H1 (cell line): Measurements from ENCODE around the gene HBEGF. TPM values are rescaled to one million over a fixed set of nuclear protein-coding genes. Genes with fewer than 3 reads are reported as not detected.

Experiments
- CTCF ChIA-PET: fragments of 300-600 bp; sonication (Branson Sonifier 250); formaldehyde crosslinking; loops from one replicate; lab custom pipeline; 2021; ENCODE audit not compliant: partially characterized antibody; lab: Charles Lee
- POLR2A ChIA-PET: fragments of 300-600 bp; sonication (Branson Sonifier 250); formaldehyde crosslinking; loops from one replicate; lab custom pipeline; 2021; ENCODE audit warnings: inconsistent platforms; ENCODE audit not compliant: partially characterized antibody; lab: Charles Lee
- DNase-seq, 2 experiments: peaks; one replicate each; pipeline versions ENCODE4 v3.0.0 to v3.0.0-alpha.2; 2010 to 2022; ENCODE audit warnings: low spot score in 2 of 2, low read depth in 1 of 2, mixed read lengths in 1 of 2
- FAIRE-seq: peaks from 2 replicates; lab custom pipeline; 2011; peaks lifted over from hg19 to GRCh38; lab: Jason Lieb, UNC
- H2AFZ ChIP-seq: 2 replicates; pipeline ENCODE4 v1.8.1; 2012; ENCODE audit warnings: low read length, inconsistent platforms
- H2AK5ac ChIP-seq: 2 replicates; pipeline ENCODE4 v1.6.1; 2013; ENCODE audit warnings: low read depth, low read length
- H2BK120ac ChIP-seq: replicated peaks from 2 replicates; pipeline ENCODE3; 2013; ENCODE audit warnings: low read depth, low read length, inconsistent platforms
- H2BK12ac ChIP-seq: 2 replicates; pipeline ENCODE4 v1.6.1; 2013; ENCODE audit warnings: low read depth, low read length
- H2BK15ac ChIP-seq: 2 replicates; pipeline ENCODE4 v1.6.1; 2013; ENCODE audit warnings: low read length
- H2BK20ac ChIP-seq: 2 replicates; pipeline ENCODE4 v1.6.1; 2013; ENCODE audit warnings: low read length
- H2BK5ac ChIP-seq: 2 replicates; pipeline ENCODE4 v1.6.1; 2013; ENCODE audit warnings: low read depth, low read length
- H3K14ac ChIP-seq: 2 replicates; pipeline ENCODE4 v1.6.1; 2013; ENCODE audit warnings: inconsistent platforms; ENCODE audit not compliant: insufficient read length
- H3K18ac ChIP-seq: 2 replicates; pipeline ENCODE4 v1.6.1; 2013; ENCODE audit warnings: low read length; ENCODE audit errors: extremely low read depth
- H3K23ac ChIP-seq: 2 replicates; pipeline ENCODE4 v1.6.1; 2013; ENCODE audit warnings: inconsistent platforms; ENCODE audit not compliant: insufficient read length
- H3K23me2 ChIP-seq: 2 replicates; pipeline ENCODE4 v1.6.1; 2013; ENCODE audit warnings: low read depth, low read length
- H3K27ac ChIP-seq: 2 replicates; pipeline ENCODE4 v1.6.1; 2011; ENCODE audit warnings: low read depth, low read length, inconsistent platforms
- H3K27me3 ChIP-seq, 4 experiments: replicated peaks in 1 of 4; 1 replicate in 1 of 4; 2 replicates in 3 of 4; pipeline versions ENCODE4 v1.6.1 to v1.8.1; 2011 to 2013; ENCODE audit warnings: low read length in 3 of 4, mild to moderate bottlenecking in 3 of 4, inconsistent platforms in 2 of 4, mixed read lengths in 2 of 4, moderate library complexity in 1 of 4; ENCODE audit not compliant: control insufficient read depth in 3 of 4, insufficient read depth in 3 of 4; ENCODE audit errors: extremely low read depth in 1 of 4
- H3K36me3 ChIP-seq, 4 experiments: 2 replicates each; pipeline versions ENCODE4 v1.6.1 to v1.8.1; 2011 to 2013; ENCODE audit warnings: mild to moderate bottlenecking in 4 of 4, low read length in 3 of 4, moderate library complexity in 2 of 4, control low read depth in 1 of 4, inconsistent platforms in 1 of 4; ENCODE audit not compliant: insufficient read depth in 4 of 4, control insufficient read depth in 2 of 4
- H3K4ac ChIP-seq: replicated peaks from 2 replicates; pipeline ENCODE3; 2013; ENCODE audit warnings: low read length, low read depth, mixed read lengths, inconsistent platforms; ENCODE audit not compliant: insufficient read length
- H3K4me1 ChIP-seq, 4 experiments: replicated peaks in 1 of 4; 1 replicate in 1 of 4; 2 replicates in 3 of 4; pipeline versions ENCODE4 v1.6.1 to v1.8.1; 2011 to 2013; ENCODE audit warnings: low read length in 3 of 4, inconsistent platforms in 2 of 4, mixed read lengths in 1 of 4; ENCODE audit not compliant: insufficient read depth in 4 of 4, control insufficient read depth in 3 of 4
- H3K4me2 ChIP-seq, 2 experiments: 2 replicates each; pipeline versions ENCODE4 v1.6.1 to v1.8.1; 2011 to 2013; ENCODE audit warnings: low read depth in 2 of 2, low read length in 2 of 2, control low read depth in 1 of 2, inconsistent platforms in 1 of 2, mild to moderate bottlenecking in 1 of 2; ENCODE audit not compliant: insufficient read depth in 1 of 2
- H3K4me3 ChIP-seq, 4 experiments: fragments of 200-600, 300-600 bp in 1 of 4; sonication (generic), shearing (Covaris generic), sonication (Bioruptor Twin) in 1 of 4; 2 replicates each; pipeline versions ENCODE4 v1.5.1 to v1.8.1; 2011 to 2016; ENCODE audit warnings: low read length in 4 of 4, low read depth in 3 of 4, control low read depth in 2 of 4, inconsistent platforms in 2 of 4, mild to moderate bottlenecking in 2 of 4, mixed read lengths in 1 of 4, moderate library complexity in 1 of 4; ENCODE audit not compliant: insufficient read depth in 2 of 4; ENCODE audit errors: extremely low read depth in 1 of 4
- H3K56ac ChIP-seq: replicated peaks from 2 replicates; pipeline ENCODE3; 2013; ENCODE audit warnings: low read depth, mild to moderate bottlenecking, mixed read lengths, low read length, inconsistent platforms; ENCODE audit not compliant: insufficient read length
- H3K79me1 ChIP-seq: 2 replicates; pipeline ENCODE4 v1.6.1; 2013; ENCODE audit warnings: low read depth, low read length, control low read depth
- H3K79me2 ChIP-seq, 2 experiments: 2 replicates each; pipeline versions ENCODE4 v1.6.1 to v1.8.1; 2012 to 2013; ENCODE audit warnings: low read length in 2 of 2, mild to moderate bottlenecking in 2 of 2, inconsistent platforms in 1 of 2; ENCODE audit not compliant: insufficient read depth in 2 of 2, control insufficient read depth in 1 of 2
- H3K9ac ChIP-seq, 4 experiments: replicated peaks in 1 of 4; 1 replicate in 1 of 4; 2 replicates in 3 of 4; pipeline versions ENCODE4 v1.6.1 to v1.8.1; 2011 to 2013; ENCODE audit warnings: low read depth in 3 of 4, low read length in 3 of 4, control low read depth in 2 of 4, mild to moderate bottlenecking in 2 of 4, moderate library complexity in 2 of 4, inconsistent platforms in 1 of 4; ENCODE audit errors: extremely low read depth in 1 of 4
- H3K9me3 ChIP-seq, 2 experiments: 2 replicates each; pipeline versions ENCODE4 v1.6.1 to v1.8.1; 2012 to 2013; ENCODE audit warnings: mild to moderate bottlenecking in 2 of 2, moderate library complexity in 2 of 2, control low read depth in 1 of 2, inconsistent platforms in 1 of 2, low read depth in 1 of 2, low read length in 1 of 2, mixed read lengths in 1 of 2; ENCODE audit not compliant: insufficient read depth in 2 of 2
- H4K20me1 ChIP-seq, 2 experiments: replicated peaks in 1 of 2; 2 replicates each; pipeline versions ENCODE3 to v1.8.1; 2011 to 2013; ENCODE audit warnings: inconsistent platforms in 2 of 2, low read length in 2 of 2, mild to moderate bottlenecking in 1 of 2; ENCODE audit not compliant: insufficient read depth in 2 of 2, control insufficient read depth in 1 of 2
- H4K5ac ChIP-seq: 2 replicates; pipeline ENCODE4 v1.6.1; 2013; ENCODE audit warnings: low read length, low read depth, mixed read lengths, inconsistent platforms; ENCODE audit not compliant: insufficient read length
- H4K8ac ChIP-seq: 2 replicates; pipeline ENCODE4 v1.8.0; 2013; ENCODE audit warnings: mild to moderate bottlenecking, moderate library complexity, low read length, inconsistent platforms; ENCODE audit not compliant: insufficient read depth; ENCODE audit errors: extremely low read depth
- H4K91ac ChIP-seq: replicated peaks from 2 replicates; pipeline ENCODE3; 2013; ENCODE audit warnings: low read length, mixed read lengths, inconsistent platforms; ENCODE audit not compliant: insufficient read length
- ATF2 ChIP-seq: IDR thresholded peaks from 2 replicates; pipeline ENCODE4 v1.6.1; 2012; ENCODE audit warnings: low read length, inconsistent platforms
- CBX8 ChIP-seq: fragments of 300-800, 300-1000 bp; sonication (generic); IDR thresholded peaks from 2 replicates; pipeline ENCODE4 v1.7.1; 2016; ENCODE audit warnings: low read depth, low read length, borderline replicate concordance
- CHD2 ChIP-seq: IDR thresholded peaks from 2 replicates; pipeline ENCODE4 v1.6.1; 2012; ENCODE audit warnings: low read length, improper control_type of control experiment
- EP300 ChIP-seq, 2 experiments: IDR thresholded peaks; 1 replicate in 1 of 2; 2 replicates in 1 of 2; pipeline ENCODE4 v1.6.1; 2011 to 2012; ENCODE audit warnings: low read depth in 2 of 2, low read length in 2 of 2, mild to moderate bottlenecking in 2 of 2, borderline replicate concordance in 1 of 2, inconsistent platforms in 1 of 2, moderate library complexity in 1 of 2
- FOSL1 ChIP-seq: IDR thresholded peaks from 2 replicates; pipeline ENCODE4 v1.6.1; 2011; ENCODE audit warnings: mild to moderate bottlenecking, low read depth, low read length, moderate library complexity; ENCODE audit not compliant: insufficient read depth
- JUND ChIP-seq: IDR thresholded peaks from 2 replicates; pipeline ENCODE4 v1.6.1; 2011; ENCODE audit warnings: mild to moderate bottlenecking, improper control_type of control experiment, low read length
- PHF8 ChIP-seq: fragments of 200-600 bp; sonication (generic); conservative IDR thresholded peaks from 2 replicates; pipeline ENCODE4 v1.7.1; 2012; ENCODE audit warnings: low read depth, mild to moderate bottlenecking, inconsistent platforms, low read length, moderate library complexity
- POLR2A ChIP-seq, 2 experiments: IDR thresholded peaks; 1 replicate in 1 of 2; 2 replicates in 1 of 2; pipeline ENCODE4 v1.6.1; 2011; ENCODE audit warnings: low read depth in 2 of 2, low read length in 2 of 2, mild to moderate bottlenecking in 2 of 2; ENCODE audit errors: control extremely low read depth in 1 of 2
- SIN3A ChIP-seq, 2 experiments: IDR thresholded peaks in 1 of 2; conservative IDR thresholded peaks in 1 of 2; 2 replicates each; pipeline ENCODE4 v1.6.1; 2011 to 2012; ENCODE audit warnings: low read length in 2 of 2, improper control_type of control experiment in 1 of 2, low read depth in 1 of 2, mild to moderate bottlenecking in 1 of 2
- SP1 ChIP-seq: IDR thresholded peaks from 2 replicates; pipeline ENCODE4 v1.6.1; 2011; ENCODE audit warnings: low read depth, low read length
- WGBS, 2 experiments: shearing (Covaris generic) in 1 of 2; methylation state at CpG; one replicate each; pipeline versions ENCODE4 v1.1.6 to v1.1.7; 2013 to 2015; ENCODE audit warnings: low lambda C conversion rate in 2 of 2, mixed read lengths in 2 of 2, inconsistent platforms in 1 of 2, low coverage in 1 of 2, missing lambda C conversion rate in 1 of 2; ENCODE audit not compliant: insufficient replicate concordance in 2 of 2, insufficient coverage in 1 of 2, insufficient read length in 1 of 2; ENCODE audit errors: extremely low coverage in 1 of 2, missing lambda C conversion rate in 1 of 2; 5-methylcytosine and 5-hydroxymethylcytosine counted together
- polyA plus RNA-seq, 7 experiments: library from polyadenylated mRNA; depleted of rRNA in 3 of 7; stranded (reverse) in 5 of 7; unstranded in 2 of 7; fragments of >200 nt in 5 of 7; fragments of 200-250 nt in 2 of 7; gene quantifications; 1 replicate in 5 of 7; 2 replicates in 1 of 7; 4 replicates in 1 of 7; pipeline versions ENCODE4 v1.2.1 to v1.2.3, GENCODE V29; 2011 to 2013; ENCODE audit warnings: missing spikeins in 2 of 7, mixed read lengths in 2 of 7
- total RNA-seq: library from RNA; stranded (reverse); fragmentation: NEBNext Ultra II Directional; extraction: Animal tissue kit (Norgen Biotek cat#: 25700); gene quantifications from 2 replicates; pipeline ENCODE4 v1.2.1, GENCODE V29; 2021

HBEGF gene
- total and polyA plus RNA-seq, 2 of the 8 experiments (the other 6 are each of a cell fraction or from before 2014, with no cell fraction given): 2.4 to 2.5 TPM

DNA sequence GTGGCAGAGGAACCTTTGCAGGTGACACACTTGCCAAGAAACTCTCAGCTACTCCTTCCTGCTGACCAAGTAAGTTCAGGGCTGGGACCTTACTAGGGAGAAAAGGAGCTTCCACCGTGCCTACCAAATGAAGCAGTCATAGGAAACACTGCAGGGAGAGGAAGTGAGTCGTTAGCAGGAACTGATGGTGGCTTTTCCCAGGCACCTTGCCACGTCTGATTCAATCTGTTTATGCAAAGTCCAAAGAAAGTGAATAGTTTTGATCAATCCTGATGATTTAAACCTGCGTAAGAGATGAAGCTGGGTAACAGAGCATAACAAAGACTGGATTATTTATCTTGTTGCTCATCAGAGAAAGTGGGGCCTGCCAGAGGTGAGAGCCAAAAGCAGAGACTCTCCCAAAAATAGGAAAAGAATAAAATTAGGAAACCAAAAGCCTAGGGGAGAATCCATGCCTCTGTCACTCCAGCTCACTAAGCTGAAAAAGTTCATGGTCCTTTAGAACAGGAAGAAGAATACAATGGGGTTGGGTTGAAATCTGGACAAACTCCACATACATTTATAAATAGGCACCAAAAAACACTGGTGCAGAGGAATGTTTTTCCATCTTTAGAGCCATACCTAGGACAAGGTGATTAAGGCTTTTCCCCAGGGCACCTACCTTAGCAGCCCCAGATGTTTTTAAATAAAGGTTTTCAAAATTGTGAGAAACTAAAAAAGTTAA is 34.2 kb downstream of the HBEGF start:
- DNase-seq (no peak), FAIRE-seq (no peak)
- H3K79me1 ChIP-seq: no peaks in the 10 kb centered on the region
- peak overlapping the region; percentile 41; the same call in 1 of the 2 replicates for H2BK12ac ChIP-seq
- H4K20me1 ChIP-seq: no peaks in the 10 kb centered on the region
- POLR2A ChIA-PET: interaction anchor here (1.0 to 2.1 kb wide), 3 partner anchors 9 to 34 kb away, joined by 3 to 8 read pairs (median 5); partner anchors contain the start of genes HBEGF and PFDN1
- no peaks in the 10 kb centered on the region for H3K36me3 ChIP-seq
- H2BK5ac ChIP-seq: no peak overlapping the region; the same call in 1 of the 2 replicates
- CTCF ChIA-PET: interaction anchor here (1.1 to 2.3 kb wide), 6 partner anchors 13 to 70 kb away, joined by 3 to 8 read pairs (median 6); partner anchors contain the start of gene HBEGF
- H2AFZ ChIP-seq: peak overlapping the region; percentile 91
- no peak overlapping the region for H2BK15ac ChIP-seq
- no peak overlapping the region for H4K91ac ChIP-seq
- peak overlapping the region; percentile 27; the same call in 1 of the 2 replicates for H2AK5ac ChIP-seq
- TF ChIP-seq POLR2A (IDR thresholded peaks at IDR 0.05; ENCODE audit: control extremely low read depth in 1 of 2, low read depth in 2 of 2, low read length in 2 of 2) (no peak), PHF8 (no peak), CBX8 (no peak), SP1 (no peak), ATF2 (no peak), SIN3A (conservative IDR thresholded peaks at IDR 0.05 in 1 of 2, IDR thresholded peaks at IDR 0.05 in 1 of 2; ENCODE audit: low read depth in 1 of 2, low read length in 2 of 2) (no peak), EP300 (IDR thresholded peaks at IDR 0.05; ENCODE audit: borderline replicate concordance in 1 of 2, low read depth in 2 of 2, low read length in 2 of 2) (no peak), FOSL1 (no peak), CHD2 (no peak), JUND (no peak)
- H3K79me2 ChIP-seq: no peaks in the 10 kb centered on the region
- H4K5ac ChIP-seq: no peak overlapping the region
- H3K4me1 ChIP-seq: peaks cover 0 to 2% (median 0%) of the 10 kb centered on the region in 4 experiments; a peak in 2 of 7 replicates
- H3K56ac ChIP-seq: no peak overlapping the region
- H3K27me3 ChIP-seq: no peaks in the 10 kb centered on the region
- no peak overlapping the region for H3K4me3 ChIP-seq
- H3K4me2 ChIP-seq: no peak overlapping the region
- no peak overlapping the region for H4K8ac ChIP-seq
- no peak overlapping the region for H3K23ac ChIP-seq
- H3K27ac ChIP-seq: no peak overlapping the region
- WGBS, 2 experiments: 65% methylated on average over 4 of the region's 4 CpGs; no CpG with 5 or more reads in 1 of the 2 experiments
- 0 out of 2 replicates have a peak, but pooled peaks cover 2% of the 10 kb centered on the region for H3K23me2 ChIP-seq
- H3K18ac ChIP-seq: no peak overlapping the region
- no peak overlapping the region for H2BK20ac ChIP-seq
- no peak overlapping the region for H3K4ac ChIP-seq
- H3K9me3 ChIP-seq: no peaks in the 10 kb centered on the region
- H3K14ac ChIP-seq: no peak overlapping the region
- H2BK120ac ChIP-seq: no peak overlapping the region
- no peak overlapping the region for H3K9ac ChIP-seq
